ENCODE measurements around the gene CAPN8.
"Not testable (repeated sequence)": the region's sequence is repeated elsewhere in the genome, so short reads cannot be mapped to it uniquely, and the experiment has no call there.

The CAPN8 gene

GRCh38 chr1:223520200-223520599 lies 145.3 kb downstream of the CAPN8 start:
- DNase-seq, result no peak

- no peak for DNase-seq
These were observed 146.4 kb downstream of the CAPN8 start for GRCh38 chr1:223519116-223519515.

- DNase-seq, result not testable (repeated sequence)
These were observed 146.9 kb downstream of the CAPN8 start for GRCh38 chr1:223518553-223518952.

- DNase-seq, result peak; percentile 48
These were observed 149.6 kb downstream of the CAPN8 start for GRCh38 chr1:223515926-223516325.

- no peak for DNase-seq
These were observed 150.1 kb downstream of the CAPN8 start for GRCh38 chr1:223515421-223515820.

GRCh38 chr1:223514644-223515043 lies 150.9 kb downstream of the CAPN8 start:
- no peak for DNase-seq

GRCh38 chr1:223513309-223513708 lies 152.2 kb downstream of the CAPN8 start:
- no peak for DNase-seq

GRCh38 chr1:223512057-223512456 lies 153.4 kb downstream of the CAPN8 start:
- DNase-seq, result no peak

GRCh38 chr1:223508796-223509195 lies 156.7 kb downstream of the CAPN8 start:
- DNase-seq, result no peak

- DNase-seq, result no peak
These were observed 160.8 kb downstream of the CAPN8 start for GRCh38 chr1:223504741-223505140.

GRCh38 chr1:223503348-223503747 lies 162.2 kb downstream of the CAPN8 start:
- no peak for DNase-seq

- DNase-seq, result no peak
These were observed 164.7 kb downstream of the CAPN8 start for GRCh38 chr1:223500560-223501425.

- DNase-seq, result no peak
These were observed 168.6 kb downstream of the CAPN8 start for GRCh38 chr1:223496883-223497282.

- DNase-seq, result no peak
These were observed 170.4 kb downstream of the CAPN8 start for GRCh38 chr1:223494926-223495645.

GRCh38 chr1:223492044-223492443 lies 173.5 kb downstream of the CAPN8 start:
- DNase-seq, result no peak
